ENCODE data around the gene LRP4. TPM values are rescaled to one million over a fixed set of nuclear protein-coding genes. Genes with fewer than 3 reads are reported as not detected.

The LRP4 gene
- polyA plus RNA-seq, 1 experiment, result 3.8 TPM

- ChIA-PET CTCF (no interaction called here), POLR2A (no interaction called here)
- DNase-seq (ENCODE audit: low read depth, low spot score), result no peak
- TF ChIP-seq CTCF (IDR thresholded peaks at IDR 0.05; ENCODE audit: low read depth, low read length), result no peak
- Histone ChIP-seq H3K27ac (ENCODE audit: low read depth, low read length) (no peak overlapping the region), H3K27me3 (ENCODE audit: control insufficient read depth, insufficient read depth, low read length) (no peaks in the 10 kb centered on the region), H3K4me3 (ENCODE audit: low read depth, low read length) (no peak overlapping the region), H3K9me3 (ENCODE audit: control insufficient read depth, insufficient read depth, low read length) (no peaks in the 10 kb centered on the region)
These were observed 61.6 kb downstream of the LRP4 start for GRCh38 chr11:46856605-46857343.

DNA sequence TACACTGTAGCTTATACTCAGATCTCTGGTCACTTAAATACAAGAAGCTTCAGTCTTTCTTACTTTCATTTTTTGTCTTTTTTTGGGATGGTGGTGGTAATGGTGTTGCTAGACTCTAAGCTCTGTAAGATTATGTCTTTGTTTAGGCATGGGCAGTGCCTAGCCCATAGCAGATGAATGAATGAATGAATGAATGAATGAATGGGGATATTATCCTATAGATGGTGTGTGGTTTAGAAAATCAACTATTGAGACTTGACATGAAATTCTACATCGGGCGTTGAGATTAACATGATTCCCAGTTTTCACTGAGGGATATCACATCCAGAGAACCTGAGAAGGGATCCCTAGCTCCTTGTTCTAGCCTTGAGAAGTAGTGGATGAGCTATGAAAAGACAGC lies 62.5 kb downstream of the LRP4 start:
- POLR2A ChIA-PET, result no interaction called here
- DNase-seq (ENCODE audit: low read depth, low spot score), result no peak
- no peak overlapping the region for H3K4me3 ChIP-seq (ENCODE audit: low read depth, low read length)
- no peak for TF ChIP-seq CTCF (IDR thresholded peaks at IDR 0.05; ENCODE audit: low read depth, low read length)
- CTCF ChIA-PET, result interaction anchor here (0.5 to 0.6 kb wide), 2 partner anchors 80 to 112 kb away, joined by 3 read pairs; no protein-coding TSS in a partner anchor
- H3K27ac ChIP-seq (ENCODE audit: low read depth, low read length), result no peak overlapping the region
- no peaks in the 10 kb centered on the region for H3K27me3 ChIP-seq (ENCODE audit: control insufficient read depth, insufficient read depth, low read length)
- no peaks in the 10 kb centered on the region for H3K9me3 ChIP-seq (ENCODE audit: control insufficient read depth, insufficient read depth, low read length)

DNA sequence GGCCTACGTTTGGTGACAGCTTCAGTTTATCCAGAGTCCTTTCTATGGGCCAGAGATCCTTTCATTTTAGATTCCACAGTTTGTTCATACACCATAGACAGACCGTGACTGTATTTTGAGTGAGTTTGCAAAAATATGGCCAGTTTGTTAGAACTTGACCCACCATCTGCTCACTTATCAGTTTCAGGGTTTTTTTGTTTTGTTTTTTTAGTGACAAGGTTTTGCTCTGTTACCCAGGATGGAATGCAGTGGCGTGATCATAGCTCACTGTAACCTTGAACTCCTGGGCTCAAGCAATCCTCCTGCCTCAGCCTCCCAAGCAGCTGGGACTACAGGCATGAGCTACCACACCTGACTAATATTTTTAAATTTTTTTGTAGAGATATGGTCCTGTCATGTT lies 63.2 kb downstream of the LRP4 start:
- Histone ChIP-seq H3K27ac (ENCODE audit: low read depth, low read length) (no peak overlapping the region), H3K9me3 (ENCODE audit: control insufficient read depth, insufficient read depth, low read length) (no peaks in the 10 kb centered on the region), H3K27me3 (ENCODE audit: control insufficient read depth, insufficient read depth, low read length) (no peaks in the 10 kb centered on the region), H3K4me3 (ENCODE audit: low read depth, low read length) (no peak overlapping the region)
- no peak for TF ChIP-seq CTCF (IDR thresholded peaks at IDR 0.05; ENCODE audit: low read depth, low read length)
- ChIA-PET POLR2A (no interaction called here), CTCF (interaction anchor here (0.6 kb wide), 1 partner anchor 112 kb away, joined by 3 read pairs; no protein-coding TSS in a partner anchor)
- no peak for DNase-seq (ENCODE audit: low read depth, low spot score)

DNA sequence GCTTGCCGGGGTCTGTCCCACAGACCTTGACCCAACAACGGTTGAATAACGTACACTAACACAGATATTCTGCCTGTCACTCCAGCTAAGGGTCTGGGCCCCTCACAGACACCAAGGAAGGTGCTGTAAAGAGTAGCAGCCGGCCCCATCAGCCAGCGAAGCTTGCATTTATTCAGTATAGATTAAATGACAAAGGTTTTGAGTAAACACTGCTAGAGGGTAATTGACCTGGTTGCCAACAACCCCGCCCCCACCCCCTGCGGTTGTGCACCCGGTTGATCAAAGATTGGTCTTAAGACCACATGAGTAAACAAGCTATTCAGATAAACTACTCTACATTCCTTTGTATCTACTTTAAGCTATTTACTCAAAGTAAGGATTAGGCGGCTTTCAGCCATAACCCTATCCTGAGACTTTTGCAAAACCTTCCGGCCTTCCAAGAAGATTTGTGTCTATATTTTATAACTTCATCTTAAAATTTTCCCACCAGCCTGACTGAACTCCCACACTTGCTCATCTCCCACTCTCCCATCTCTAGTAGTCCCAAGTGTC lies 67.4 kb downstream of the LRP4 start:
- DNase-seq (ENCODE audit: low read depth, low spot score), result no peak
- no peak for TF ChIP-seq CTCF (IDR thresholded peaks at IDR 0.05; ENCODE audit: low read depth, low read length)
- Histone ChIP-seq H3K27ac (ENCODE audit: low read depth, low read length) (no peak overlapping the region), H3K4me3 (ENCODE audit: low read depth, low read length) (no peak overlapping the region), H3K27me3 (ENCODE audit: control insufficient read depth, insufficient read depth, low read length) (no peaks in the 10 kb centered on the region), H3K9me3 (ENCODE audit: control insufficient read depth, insufficient read depth, low read length) (no peaks in the 10 kb centered on the region; the same call in 1 of the 2 replicates)
- ChIA-PET CTCF (no interaction called here), POLR2A (interaction anchor here (0.6 kb wide), 1 partner anchor 12 kb away, joined by 5 read pairs; no protein-coding TSS in a partner anchor)

GRCh38 chr11:46849631-46850030 lies 68.7 kb downstream of the LRP4 start:
- ChIA-PET POLR2A (no interaction called here), CTCF (no interaction called here)
- no peak for TF ChIP-seq CTCF (IDR thresholded peaks at IDR 0.05; ENCODE audit: low read depth, low read length)

More at GRCh38 chr11:46849631-46850030, 68.7 kb downstream of the LRP4 start:
- Histone ChIP-seq H3K9me3 (ENCODE audit: control insufficient read depth, insufficient read depth, low read length) (no peaks in the 10 kb centered on the region; the same call in 1 of the 2 replicates), H3K27ac (ENCODE audit: low read depth, low read length) (no peak overlapping the region), H3K27me3 (ENCODE audit: control insufficient read depth, insufficient read depth, low read length) (no peaks in the 10 kb centered on the region), H3K4me3 (ENCODE audit: low read depth, low read length) (no peak overlapping the region)
- no peak for DNase-seq (ENCODE audit: low read depth, low spot score)
